WTC11 (cell line): ENCODE measurements around the gene SEMA6C.

ENCODE experiments used
- AFF4 ChIP-seq: sonication (generic); formaldehyde crosslinking; IDR thresholded peaks from 2 replicates; pipeline ENCODE4 v1.8.1; 2023; ENCODE audit warnings: mild to moderate bottlenecking, missing genetic modification reagents, borderline replicate concordance
- ATF2 ChIP-seq: sonication (generic); formaldehyde crosslinking; IDR thresholded peaks from 2 replicates; pipeline ENCODE4 v1.8.1; 2022; ENCODE audit warnings: low read depth, missing genetic modification reagents, borderline replicate concordance
- ATF3 ChIP-seq: sonication (generic); formaldehyde crosslinking; conservative IDR thresholded peaks from 2 replicates; pipeline ENCODE4 v1.8.1; 2022; ENCODE audit warnings: mild to moderate bottlenecking, missing genetic modification reagents
- CBFB ChIP-seq: sonication (generic); formaldehyde crosslinking; IDR thresholded peaks from 2 replicates; pipeline ENCODE4 v1.8.1; 2022; ENCODE audit warnings: mild to moderate bottlenecking, low read depth, missing genetic modification reagents
- CTCF ChIP-seq: fragments of 200-600 bp; IDR thresholded peaks from 2 replicates; pipeline ENCODE4 v1.8.0; 2022; ENCODE audit warnings: antibody characterized with exemption
- ETV6 ChIP-seq: sonication (generic); formaldehyde crosslinking; IDR thresholded peaks from 2 replicates; pipeline ENCODE4 v1.8.1; 2022; ENCODE audit warnings: mild to moderate bottlenecking, missing genetic modification reagents
- FOXP4 ChIP-seq: sonication (generic); formaldehyde crosslinking; IDR thresholded peaks from 2 replicates; pipeline ENCODE4 v1.8.0; 2022; ENCODE audit warnings: mild to moderate bottlenecking, missing genetic modification reagents
- IRF1 ChIP-seq: sonication (generic); formaldehyde crosslinking; IDR thresholded peaks from 2 replicates; pipeline ENCODE4 v1.8.0; 2023; ENCODE audit warnings: missing genetic modification reagents
- MXD4 ChIP-seq: fragments of 250-450 bp; sonication (Bioruptor Pico); IDR thresholded peaks from 2 replicates; pipeline ENCODE4 v1.8.0; 2021; ENCODE audit warnings: mild to moderate bottlenecking, moderate library complexity, borderline replicate concordance
- NR3C1 ChIP-seq: sonication (generic); formaldehyde crosslinking; conservative IDR thresholded peaks from 2 replicates; pipeline ENCODE4 v1.8.1; 2023; ENCODE audit warnings: low read depth, mild to moderate bottlenecking, missing genetic modification reagents
- PREB ChIP-seq: sonication (generic); formaldehyde crosslinking; IDR thresholded peaks from 2 replicates; pipeline ENCODE4 v1.8.1; 2022; ENCODE audit warnings: mild to moderate bottlenecking, missing genetic modification reagents, moderate library complexity, borderline replicate concordance
- TCF7 ChIP-seq: sonication (generic); formaldehyde crosslinking; IDR thresholded peaks from 2 replicates; pipeline ENCODE4 v1.8.0; 2022; ENCODE audit warnings: mild to moderate bottlenecking, low read depth, missing genetic modification reagents, moderate library complexity
- USF1 ChIP-seq: sonication (generic); formaldehyde crosslinking; IDR thresholded peaks from 2 replicates; pipeline ENCODE4 v1.8.0; 2022; ENCODE audit warnings: mild to moderate bottlenecking, missing genetic modification reagents
- ZNF671 ChIP-seq: fragments of 250-450 bp; sonication (Bioruptor Pico); IDR thresholded peaks from 2 replicates; pipeline ENCODE4 v1.8.0; 2021; ENCODE audit warnings: mild to moderate bottlenecking

GRCh38 chr1:151137789-151138188, 8.6 kb downstream of the SEMA6C start:
- TF ChIP-seq TCF7 (no peak), CTCF (no peak), IRF1 (CRISPR knock-in tag) (no peak), MXD4 (no peak), NR3C1 (CRISPR knock-in tag) (no peak), ZNF671 (CRISPR knock-in tag) (no peak), CBFB (CRISPR knock-in tag) (no peak), AFF4 (CRISPR knock-in tag) (no peak), ATF2 (no peak), ATF3 (CRISPR knock-in tag) (no peak), PREB (no peak), USF1 (CRISPR knock-in tag) (no peak), ETV6 (CRISPR knock-in tag) (no peak), FOXP4 (CRISPR knock-in tag) (no peak)
